Activated gamma-delta T cell treated with Interleukin-2 at 50 U/mL for 16 hours (primary cell): ENCODE measurements around the gene DACH1.
"Not testable (repeated sequence)": the region's sequence is repeated elsewhere in the genome, so short reads cannot be mapped to it uniquely, and the experiment has no call there.

ENCODE experiments used
- DNase-seq: peaks from one replicate; pipeline ENCODE4 v3.0.0-alpha.2; 2020

The DACH1 gene

GRCh38 chr13:71867131-71867814 lies at the start of gene DACH1:
DACH1 (minus strand) TSS chr13:71867204.
- no peak for DNase-seq

GRCh38 chr13:71913717-71914116 lies 46.7 kb upstream of the DACH1 start:
- no peak for DNase-seq

GRCh38 chr13:71912524-71912923 lies 45.5 kb upstream of the DACH1 start:
- DNase-seq: no peak

GRCh38 chr13:71906448-71906847 lies 39.4 kb upstream of the DACH1 start:
- no peak for DNase-seq

- no peak for DNase-seq
Observed at GRCh38 chr13:71902676-71903075, 35.7 kb upstream of the DACH1 start.

- not testable (repeated sequence) for DNase-seq
Observed at GRCh38 chr13:71893506-71893905, 26.5 kb upstream of the DACH1 start.

DNA sequence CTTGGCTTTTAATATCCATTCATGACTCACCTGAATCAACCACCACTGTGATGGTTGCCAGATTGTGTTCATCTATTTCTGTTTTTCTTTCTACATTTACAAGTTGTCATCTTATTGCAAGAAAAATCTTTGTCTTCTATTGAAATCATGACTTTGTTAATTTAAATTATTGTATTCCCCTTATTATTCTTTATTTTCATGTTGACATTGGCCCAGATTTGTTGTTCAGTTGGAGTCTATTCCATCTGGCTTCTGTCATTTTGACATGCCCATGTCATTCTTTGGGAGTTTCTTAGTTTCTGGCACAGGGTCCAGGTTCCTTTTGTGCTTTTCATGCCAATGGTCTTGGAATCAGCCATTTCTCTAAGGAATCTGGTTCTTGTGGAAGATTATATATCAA lies 19.9 kb upstream of the DACH1 start:
- DNase-seq: no peak

GRCh38 chr13:71882120-71882519 lies 15.1 kb upstream of the DACH1 start:
- no peak for DNase-seq

- DNase-seq: no peak
Observed at GRCh38 chr13:71880753-71881541, 13.9 kb upstream of the DACH1 start.

- DNase-seq: no peak
Observed at GRCh38 chr13:71879808-71880344, 12.9 kb upstream of the DACH1 start.

- no peak for DNase-seq
Observed at GRCh38 chr13:71879129-71879535, 12.1 kb upstream of the DACH1 start.

DNA sequence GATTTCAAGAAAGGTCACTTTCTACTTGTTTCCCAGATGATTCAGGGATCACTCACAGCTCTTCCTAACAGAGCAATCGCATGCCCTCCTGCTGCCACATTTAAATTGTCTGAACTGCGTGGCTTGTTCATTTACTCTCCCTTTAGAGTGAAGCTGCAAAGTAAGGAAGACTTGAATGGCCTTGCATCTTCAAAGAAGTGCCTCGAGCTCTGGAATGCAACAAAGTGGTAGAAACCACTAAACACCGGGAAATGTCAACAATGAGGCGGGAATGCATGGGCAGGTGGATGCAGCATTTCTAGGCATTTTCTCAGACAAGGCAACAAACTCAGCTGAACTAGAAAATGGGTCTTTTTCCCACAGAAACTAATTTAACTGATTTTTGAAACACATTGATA lies 10.3 kb upstream of the DACH1 start:
- DNase-seq: no peak

DNA sequence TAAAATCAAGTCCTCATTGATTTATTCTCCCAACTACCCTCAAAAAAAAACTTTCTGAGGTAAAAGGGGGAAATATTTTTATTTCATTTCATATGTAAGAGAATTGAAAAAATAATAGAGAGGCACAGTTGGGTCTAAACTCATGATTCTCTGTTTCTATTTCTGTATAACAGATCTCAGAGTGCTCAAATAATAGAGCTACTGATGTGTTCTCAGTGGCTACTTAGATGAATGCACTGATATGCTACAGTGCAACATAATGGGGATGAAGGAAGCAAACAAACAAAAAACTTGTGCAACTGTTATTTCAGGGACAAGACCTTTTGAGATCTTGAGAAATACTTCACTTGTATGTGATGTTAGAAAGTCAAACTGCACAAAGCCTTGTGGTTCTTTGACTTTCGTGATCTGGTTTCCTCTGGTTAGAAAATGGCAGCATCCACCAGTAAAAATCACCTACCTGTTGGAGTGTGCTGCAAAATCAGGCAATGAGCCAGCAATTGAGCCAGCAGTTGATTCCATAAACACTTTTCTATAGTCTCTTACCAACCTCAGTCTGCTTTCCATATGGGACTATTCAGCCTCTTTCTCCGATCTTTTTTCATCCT lies 9.7 kb upstream of the DACH1 start:
- no peak for DNase-seq

- no peak for DNase-seq
Observed at GRCh38 chr13:71875823-71876222, 8.8 kb upstream of the DACH1 start.

GRCh38 chr13:71874458-71874857 lies 7.5 kb upstream of the DACH1 start:
- DNase-seq: no peak

- DNase-seq: no peak
Observed at GRCh38 chr13:71873418-71874247, 6.6 kb upstream of the DACH1 start.

DNA sequence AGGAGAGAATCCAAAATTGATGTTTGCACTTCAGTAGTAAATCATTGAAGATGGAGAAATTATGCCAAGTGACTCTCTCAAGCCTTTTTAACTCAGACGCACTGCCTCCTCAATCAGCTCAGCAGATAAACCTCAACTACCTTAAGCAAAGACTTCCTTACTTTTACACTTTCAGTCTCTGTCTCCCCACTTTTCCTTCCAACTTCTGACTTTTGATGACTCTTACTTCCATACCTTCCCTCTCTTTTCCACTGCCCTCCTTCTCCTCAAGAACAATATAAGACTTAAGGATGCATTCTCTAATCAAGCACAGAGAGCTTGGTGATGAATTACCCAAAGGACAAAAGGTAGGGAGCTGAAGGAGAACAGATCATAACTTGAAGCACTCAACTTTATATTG lies 4.8 kb upstream of the DACH1 start:
- no peak for DNase-seq

DNA sequence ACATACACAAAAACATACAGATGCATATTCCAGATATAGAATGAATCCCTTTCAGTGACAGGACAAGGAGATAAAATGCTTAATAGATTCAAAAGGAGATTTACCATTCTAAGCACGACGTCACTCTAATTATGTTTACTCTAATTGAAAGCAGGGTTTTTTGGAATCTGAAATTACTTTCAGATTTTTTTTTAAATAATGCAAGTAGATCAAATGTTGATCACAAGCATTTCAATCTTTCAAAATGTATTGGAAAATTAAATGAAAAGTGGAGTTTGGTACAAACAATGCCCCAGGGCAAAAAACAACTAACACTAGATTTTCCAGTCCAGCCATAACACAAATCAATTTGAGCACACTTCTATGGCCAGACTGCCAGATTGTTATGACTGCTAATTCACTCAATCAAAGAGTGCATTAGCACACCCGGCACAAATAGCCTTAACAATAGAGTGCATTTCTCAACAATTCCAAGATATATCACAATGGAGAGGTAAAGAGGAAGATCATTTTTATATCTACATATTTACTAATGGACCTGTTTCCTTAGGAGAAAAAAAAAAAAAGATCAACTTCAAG lies 4.3 kb upstream of the DACH1 start:
- no peak for DNase-seq

- no peak for DNase-seq
Observed at GRCh38 chr13:71870100-71870499, 3.1 kb upstream of the DACH1 start.

DNA sequence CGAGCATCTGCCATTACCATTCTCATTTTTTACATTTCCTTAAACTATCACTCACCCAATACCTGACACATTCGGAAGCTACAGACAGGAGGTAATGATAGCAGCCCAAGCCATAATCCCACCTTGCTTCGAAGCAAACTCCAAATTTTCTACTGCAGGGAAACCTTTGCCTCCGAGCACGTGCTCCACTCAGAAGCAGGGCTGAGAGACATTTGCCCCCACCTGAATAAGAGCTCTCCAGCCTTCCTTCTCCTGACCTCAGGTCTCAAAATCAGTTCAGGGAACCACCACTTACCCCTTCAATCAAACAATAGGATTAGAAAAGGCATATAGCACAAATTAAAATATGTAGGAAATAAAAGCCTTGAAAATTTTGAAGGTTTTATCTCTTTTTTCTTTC lies 2.3 kb upstream of the DACH1 start:
- no peak for DNase-seq

DNA sequence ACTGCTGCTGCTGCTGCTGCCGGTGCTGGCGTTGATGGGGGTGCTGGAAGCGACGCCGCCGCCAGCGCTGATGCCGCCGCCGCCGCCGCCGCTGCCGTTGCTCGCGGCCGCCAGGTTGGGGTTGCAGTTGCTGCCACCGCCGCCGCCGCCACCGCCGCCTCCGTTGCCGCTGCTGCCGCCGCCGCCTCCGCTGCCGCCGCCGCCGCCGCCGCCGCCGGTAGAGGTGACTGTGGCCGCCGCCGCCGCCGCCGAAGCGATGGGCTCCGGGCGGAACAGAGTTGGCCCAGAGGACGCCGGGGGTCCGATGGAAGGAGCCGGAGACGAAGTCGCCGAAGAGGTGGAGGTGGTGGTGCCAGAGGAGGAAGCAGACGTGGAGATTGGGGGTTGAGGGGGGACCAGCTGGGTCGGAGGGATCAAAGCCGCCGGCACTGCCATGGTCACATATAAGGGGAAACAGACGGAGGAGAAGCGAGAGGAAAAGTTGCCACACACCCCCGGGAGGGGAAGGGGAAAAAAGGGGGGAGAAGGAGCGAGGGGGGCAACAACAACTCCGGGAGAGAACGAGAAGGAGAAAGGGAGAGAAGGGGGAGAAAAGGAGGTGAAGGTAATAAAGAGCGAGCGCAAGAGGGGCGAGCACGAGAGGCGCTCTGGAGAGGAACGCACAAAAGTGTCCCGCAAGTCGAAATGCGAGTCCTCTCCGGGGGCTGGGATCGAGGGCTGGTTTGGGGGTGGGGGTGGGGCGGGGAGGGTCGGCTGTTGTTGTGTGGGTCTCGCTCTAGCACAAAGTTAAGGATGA lies 471 bp downstream of the DACH1 start:
- no peak for DNase-seq

GRCh38 chr13:71865874-71866334 lies 1.1 kb downstream of the DACH1 start:
- DNase-seq: no peak
